MCF 10A (cell line): ENCODE measurements around the gene C15orf61. TPM values are rescaled to one million over a fixed set of nuclear protein-coding genes. Genes with fewer than 3 reads are reported as not detected.

ENCODE experiments used
- BruUV-seq: library from RNA; stranded (reverse); fragments of 400-500 nt; replicated peaks from 2 replicates; lab custom pipeline; 2021; lab: Mats Ljungman, UMichigan
- CTCF ChIA-PET: fragments of 300-600 bp; sonication (Branson Sonifier 250); formaldehyde crosslinking; extraction: SDS; loops from one replicate; lab custom pipeline; 2021; ENCODE audit warnings: antibody characterized with exemption, inconsistent platforms; lab: Yijun Ruan, JAX
- POLR2A ChIA-PET: fragments of 300-600, 350-650 bp; sonication (Branson Sonifier 250); formaldehyde crosslinking; extraction: SDS; loops from one replicate; lab custom pipeline; 2020; ENCODE audit warnings: antibody characterized with exemption, inconsistent platforms; lab: Yijun Ruan, JAX
- DNase-seq: peaks from one replicate; pipeline ENCODE4 v3.0.0-alpha.2; 2018; ENCODE audit not compliant: unreplicated experiment
- H3K27ac Mint-ChIP-seq: one replicate; pipeline ENCODE4 v1.8.0; 2022; ENCODE audit warnings: mild to moderate bottlenecking, low read depth, mixed read lengths; ENCODE audit not compliant: unreplicated experiment
- H3K27me3 Mint-ChIP-seq: one replicate; pipeline ENCODE4 v1.8.0; 2022; ENCODE audit warnings: mixed read lengths; ENCODE audit not compliant: insufficient read depth, unreplicated experiment
- H3K36me3 Mint-ChIP-seq: one replicate; pipeline ENCODE4 v1.8.0; 2022; ENCODE audit warnings: mild to moderate bottlenecking, moderate library complexity, mixed read lengths; ENCODE audit not compliant: insufficient read depth, unreplicated experiment
- H3K4me1 Mint-ChIP-seq: one replicate; pipeline ENCODE4 v1.8.0; 2022; ENCODE audit warnings: mixed read lengths; ENCODE audit not compliant: insufficient read depth, unreplicated experiment
- H3K4me3 Mint-ChIP-seq: one replicate; pipeline ENCODE4 v1.8.0; 2022; ENCODE audit warnings: mild to moderate bottlenecking, moderate library complexity, mixed read lengths; ENCODE audit not compliant: unreplicated experiment
- H3K9me3 Mint-ChIP-seq: one replicate; pipeline ENCODE4 v1.8.0; 2022; ENCODE audit warnings: mixed read lengths; ENCODE audit not compliant: unreplicated experiment
- intact Hi-C: fragments of 100-400 bp; cut with micrococcal nuclease; formaldehyde crosslinking; loops from 2 replicates; pipeline ENCODE4 v1.14.1; 2022
- total RNA-seq: library from RNA; stranded (reverse); gene quantifications from 2 replicates; pipeline ENCODE4 v1.2.3, GENCODE V29; 2022
- TF ChIP-seq, protein P1 (sequence below): fragments of 200-600 bp; IDR thresholded peaks from one replicate; pipeline ENCODE4 v1.8.0; 2022; ENCODE audit warnings: antibody characterized with exemption, mild to moderate bottlenecking; ENCODE audit not compliant: unreplicated experiment

Gene C15orf61
- total RNA-seq, 1 experiment from 2014 or later: 10.5 TPM

DNA sequence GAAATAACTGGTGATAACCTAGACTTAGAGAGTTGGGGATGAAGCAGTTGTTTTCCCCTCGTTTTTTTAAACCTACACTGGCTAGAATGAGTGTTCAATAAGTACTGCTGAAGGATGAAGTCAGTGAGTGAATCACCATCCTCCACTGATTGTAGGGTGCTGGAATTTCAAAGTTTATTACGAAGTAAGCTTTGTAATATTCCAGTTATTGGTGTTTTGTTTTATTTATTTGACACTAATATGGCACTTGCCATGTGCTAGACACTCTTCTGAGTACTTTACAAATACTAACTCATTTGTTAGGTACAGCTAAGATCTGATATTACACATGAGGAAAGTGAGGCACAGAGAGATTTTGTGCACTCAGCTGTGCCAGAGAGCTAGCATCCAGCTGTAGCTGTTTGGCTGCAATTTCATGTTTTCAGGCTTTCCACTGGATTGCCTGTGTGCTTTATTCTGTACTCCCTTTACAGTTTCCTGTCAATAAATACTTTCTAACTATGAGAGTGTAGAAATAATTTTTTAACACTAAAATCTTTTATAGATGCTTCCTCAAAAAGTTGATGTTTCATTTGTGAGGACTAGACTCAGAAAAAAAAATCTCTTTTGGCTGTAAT, 27.4 kb downstream of the C15orf61 start:
- H3K27ac Mint-ChIP-seq: no peak overlapping the region
- H3K4me3 Mint-ChIP-seq: no peak overlapping the region
- H3K27me3 Mint-ChIP-seq: no peaks in the 10 kb centered on the region
- peaks cover 22% of the 10 kb centered on the region for H3K36me3 Mint-ChIP-seq
- ChIA-PET POLR2A (interaction anchor here (2.2 kb wide), 1 partner anchor 27 kb away, joined by 9 read pairs; the partner anchor contains the start of gene C15orf61), CTCF (interaction anchor here (0.6 kb wide), 1 partner anchor 592 kb away, joined by 4 read pairs; no protein-coding TSS in a partner anchor)
- no TSS peak for BruUV-seq
- peaks cover 15% of the 10 kb centered on the region for H3K4me1 Mint-ChIP-seq
- intact Hi-C loops: no loop called here
- TF ChIP-seq, protein P1, sequence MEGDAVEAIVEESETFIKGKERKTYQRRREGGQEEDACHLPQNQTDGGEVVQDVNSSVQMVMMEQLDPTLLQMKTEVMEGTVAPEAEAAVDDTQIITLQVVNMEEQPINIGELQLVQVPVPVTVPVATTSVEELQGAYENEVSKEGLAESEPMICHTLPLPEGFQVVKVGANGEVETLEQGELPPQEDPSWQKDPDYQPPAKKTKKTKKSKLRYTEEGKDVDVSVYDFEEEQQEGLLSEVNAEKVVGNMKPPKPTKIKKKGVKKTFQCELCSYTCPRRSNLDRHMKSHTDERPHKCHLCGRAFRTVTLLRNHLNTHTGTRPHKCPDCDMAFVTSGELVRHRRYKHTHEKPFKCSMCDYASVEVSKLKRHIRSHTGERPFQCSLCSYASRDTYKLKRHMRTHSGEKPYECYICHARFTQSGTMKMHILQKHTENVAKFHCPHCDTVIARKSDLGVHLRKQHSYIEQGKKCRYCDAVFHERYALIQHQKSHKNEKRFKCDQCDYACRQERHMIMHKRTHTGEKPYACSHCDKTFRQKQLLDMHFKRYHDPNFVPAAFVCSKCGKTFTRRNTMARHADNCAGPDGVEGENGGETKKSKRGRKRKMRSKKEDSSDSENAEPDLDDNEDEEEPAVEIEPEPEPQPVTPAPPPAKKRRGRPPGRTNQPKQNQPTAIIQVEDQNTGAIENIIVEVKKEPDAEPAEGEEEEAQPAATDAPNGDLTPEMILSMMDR: no peak
- DNase-seq: no peak
- no peaks in the 10 kb centered on the region for H3K9me3 Mint-ChIP-seq

DNA sequence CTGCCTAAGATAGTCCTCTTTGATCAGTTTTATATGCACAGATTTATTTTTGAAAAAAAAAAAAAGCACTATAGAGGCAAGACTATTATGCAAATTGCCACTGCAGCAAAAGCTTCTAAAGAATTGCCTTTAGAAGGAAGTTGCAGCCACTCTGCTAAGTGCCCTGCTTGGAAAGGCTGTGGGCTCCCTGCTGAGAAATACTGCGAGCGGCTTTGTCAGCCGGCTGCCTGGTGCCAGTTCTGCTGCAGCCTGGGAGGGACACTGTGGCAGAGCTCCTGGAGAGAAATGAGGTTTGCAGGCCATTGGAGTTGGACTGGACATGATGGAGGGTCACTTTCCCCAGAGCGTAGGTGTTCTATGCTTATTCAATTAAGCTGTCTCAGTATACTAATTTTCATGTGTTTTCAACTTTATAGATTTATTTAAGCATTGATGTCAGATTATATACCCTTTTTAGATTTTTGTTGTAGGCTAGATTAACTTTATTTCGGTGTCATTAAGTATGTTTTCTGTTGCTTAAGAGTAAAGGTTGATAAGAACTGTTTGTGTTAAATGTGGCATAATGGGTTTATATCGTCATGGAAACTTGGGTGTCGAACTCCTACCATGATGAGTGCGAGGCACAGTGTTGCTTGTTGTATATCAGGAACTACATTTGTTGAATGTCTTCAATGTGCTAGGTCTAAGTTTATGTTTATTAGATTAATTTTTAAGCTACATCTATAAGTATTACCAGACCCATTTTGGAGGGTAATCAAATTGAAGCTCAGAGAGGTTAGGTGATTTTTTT, 28.1 kb downstream of the C15orf61 start:
- H3K4me3 Mint-ChIP-seq: no peak overlapping the region
- peaks cover 15% of the 10 kb centered on the region for H3K4me1 Mint-ChIP-seq
- no peak for DNase-seq
- H3K27me3 Mint-ChIP-seq: no peaks in the 10 kb centered on the region
- POLR2A ChIA-PET: interaction anchor here (1.6 to 2.2 kb wide), 2 partner anchors 8 to 28 kb away, joined by 3 to 9 read pairs; partner anchors contain the start of gene C15orf61
- H3K27ac Mint-ChIP-seq: no peak overlapping the region
- TF ChIP-seq, protein P1: no peak
- CTCF ChIA-PET: interaction anchor here (0.7 to 1.3 kb wide), 3 partner anchors 11 to 606 kb away, joined by 3 to 5 read pairs (median 4); no protein-coding TSS in a partner anchor
- no TSS peak for BruUV-seq
- H3K36me3 Mint-ChIP-seq: peaks cover 22% of the 10 kb centered on the region
- intact Hi-C loops: no loop called here
- no peaks in the 10 kb centered on the region for H3K9me3 Mint-ChIP-seq

DNA sequence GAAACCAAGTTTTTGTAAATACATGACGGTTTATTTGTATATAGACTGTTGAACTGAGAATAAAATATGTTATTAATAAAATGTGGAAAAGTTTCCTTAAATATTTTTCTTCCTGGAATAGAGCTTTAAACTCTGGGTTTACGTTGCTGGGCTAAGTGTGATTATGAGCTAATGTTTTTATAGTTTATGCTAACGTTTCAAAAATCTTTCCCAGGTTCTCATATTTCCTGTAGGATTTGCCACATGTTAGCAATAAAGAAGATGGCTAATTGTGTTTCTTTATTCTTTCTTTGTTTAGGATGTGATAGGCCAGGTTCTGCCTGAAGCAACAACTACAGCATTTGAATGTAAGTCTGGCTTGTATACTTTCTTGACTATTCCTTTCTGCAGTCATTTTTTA, 28.8 kb downstream of the C15orf61 start:
- intact Hi-C loops: no loop called here

More for the DNA sequence above, 28.8 kb downstream of the C15orf61 start:
- TF ChIP-seq, protein P1: no peak
- no TSS peak for BruUV-seq
- Mint-ChIP-seq H3K36me3 (peaks cover 22% of the 10 kb centered on the region), H3K27ac (no peak overlapping the region), H3K9me3 (no peaks in the 10 kb centered on the region), H3K4me3 (no peak overlapping the region), H3K4me1 (peaks cover 11% of the 10 kb centered on the region), H3K27me3 (no peaks in the 10 kb centered on the region)
- POLR2A ChIA-PET: interaction anchor here (1.6 kb wide), 1 partner anchor 9 kb away, joined by 3 read pairs; no protein-coding TSS in a partner anchor
- CTCF ChIA-PET: interaction anchor here (0.7 to 1.3 kb wide), 3 partner anchors 10 to 605 kb away, joined by 3 to 5 read pairs (median 4); no protein-coding TSS in a partner anchor
- no peak for DNase-seq
